Mucosa of descending colon (tissue), 3 donors: ENCODE results near the gene ELOVL1. TPM values are rescaled to one million over a fixed set of nuclear protein-coding genes. Genes with fewer than 3 reads are reported as not detected.

Experiments
- ATAC-seq: fragments of 200-7000 bp; cut with Tn5 transposase; one replicate; pipeline ENCODE4 v1.9.1; 2020; ENCODE audit warnings: mild to moderate bottlenecking, moderate library complexity
- DNase-seq, 3 donors: peaks; one replicate each; pipeline ENCODE4 v3.0.0-alpha.2; 2020
- H3K36me3 ChIP-seq: fragments of 200-600 bp; one replicate; pipeline ENCODE4 v1.8.0; 2021; ENCODE audit warnings: low read depth, mild to moderate bottlenecking
- H3K4me1 ChIP-seq: fragments of 200-600 bp; one replicate; pipeline ENCODE4 v1.8.0; 2021; ENCODE audit warnings: low read depth, mild to moderate bottlenecking
- H3K4me3 ChIP-seq: fragments of 200-600 bp; one replicate; pipeline ENCODE4 v1.8.0; 2021; ENCODE audit warnings: mild to moderate bottlenecking
- H3K9me3 ChIP-seq: fragments of 200-600 bp; one replicate; pipeline ENCODE4 v1.8.0; 2021; ENCODE audit warnings: mild to moderate bottlenecking
- intact Hi-C, 2 donors: fragments of 100-400 bp; cut with DNase I in 1 of 2; cut with micrococcal nuclease in 1 of 2; formaldehyde crosslinking; loops; one replicate each; pipeline versions ENCODE4 v1.11.0 to v1.11.1; 2022; cut with DNase I, micrococcal nuclease
- total RNA-seq, 3 donors: library from RNA; stranded (reverse); fragmentation: NEBNext Ultra II Directional in 2 of 3; extraction: Animal tissue kit (Norgen Biotek cat#: 25700) in 2 of 3; gene quantifications; one replicate each; pipeline versions ENCODE4 v1.2.1 to v1.2.4, GENCODE V29; 2021 to 2023
- TF ChIP-seq, protein P1 (sequence below): fragments of 200-600 bp; IDR thresholded peaks from one replicate; pipeline ENCODE4 v1.8.0; 2022; ENCODE audit warnings: antibody characterized with exemption, mild to moderate bottlenecking
- donor health status: DM: no; HTN: no; CAD: no; lungs with moderate emphysema.
- donor health status: DM: no; HTN: no; CAD: no.
- donor health status: DM: no; HTN: yes; CAD: no.

Gene ELOVL1
- total RNA-seq, 3 donors from 2014 or later: 80.0 to 171 (median 104) TPM

- ATAC-seq: no peak
- no peak for DNase-seq
- intact Hi-C loops: no loop called here
Measured at GRCh38 chr1:43379476-43379875, 11.7 kb upstream of the ELOVL1 start.

GRCh38 chr1:43377831-43378230 is 10.0 kb upstream of the ELOVL1 start:
- DNase-seq (no peak), ATAC-seq (no peak)
- Histone ChIP-seq H3K36me3 (no peaks in the 10 kb centered on the region), H3K9me3 (no peaks in the 10 kb centered on the region), H3K4me3 (no peak overlapping the region), H3K4me1 (no peaks in the 10 kb centered on the region)
- intact Hi-C loops: no loop called here
- TF ChIP-seq, protein P1, sequence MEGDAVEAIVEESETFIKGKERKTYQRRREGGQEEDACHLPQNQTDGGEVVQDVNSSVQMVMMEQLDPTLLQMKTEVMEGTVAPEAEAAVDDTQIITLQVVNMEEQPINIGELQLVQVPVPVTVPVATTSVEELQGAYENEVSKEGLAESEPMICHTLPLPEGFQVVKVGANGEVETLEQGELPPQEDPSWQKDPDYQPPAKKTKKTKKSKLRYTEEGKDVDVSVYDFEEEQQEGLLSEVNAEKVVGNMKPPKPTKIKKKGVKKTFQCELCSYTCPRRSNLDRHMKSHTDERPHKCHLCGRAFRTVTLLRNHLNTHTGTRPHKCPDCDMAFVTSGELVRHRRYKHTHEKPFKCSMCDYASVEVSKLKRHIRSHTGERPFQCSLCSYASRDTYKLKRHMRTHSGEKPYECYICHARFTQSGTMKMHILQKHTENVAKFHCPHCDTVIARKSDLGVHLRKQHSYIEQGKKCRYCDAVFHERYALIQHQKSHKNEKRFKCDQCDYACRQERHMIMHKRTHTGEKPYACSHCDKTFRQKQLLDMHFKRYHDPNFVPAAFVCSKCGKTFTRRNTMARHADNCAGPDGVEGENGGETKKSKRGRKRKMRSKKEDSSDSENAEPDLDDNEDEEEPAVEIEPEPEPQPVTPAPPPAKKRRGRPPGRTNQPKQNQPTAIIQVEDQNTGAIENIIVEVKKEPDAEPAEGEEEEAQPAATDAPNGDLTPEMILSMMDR: no peak

More at GRCh38 chr1:43379476-43379875, 11.7 kb upstream of the ELOVL1 start:
- no peaks in the 10 kb centered on the region for H3K9me3 ChIP-seq
- TF ChIP-seq, protein P1: no peak
- H3K4me3 ChIP-seq: no peak overlapping the region
- H3K36me3 ChIP-seq: peaks cover 6% of the 10 kb centered on the region
- H3K4me1 ChIP-seq: no peaks in the 10 kb centered on the region

- intact Hi-C loops: no loop called here
- H3K4me1 ChIP-seq: no peaks in the 10 kb centered on the region
- peak; percentile 42 for ATAC-seq
- no peak overlapping the region for H3K4me3 ChIP-seq
- TF ChIP-seq, protein P1: no peak
- no peaks in the 10 kb centered on the region for H3K9me3 ChIP-seq
- DNase-seq: no peak
- no peaks in the 10 kb centered on the region for H3K36me3 ChIP-seq
Measured at GRCh38 chr1:43376723-43377235, 9.0 kb upstream of the ELOVL1 start.

DNA sequence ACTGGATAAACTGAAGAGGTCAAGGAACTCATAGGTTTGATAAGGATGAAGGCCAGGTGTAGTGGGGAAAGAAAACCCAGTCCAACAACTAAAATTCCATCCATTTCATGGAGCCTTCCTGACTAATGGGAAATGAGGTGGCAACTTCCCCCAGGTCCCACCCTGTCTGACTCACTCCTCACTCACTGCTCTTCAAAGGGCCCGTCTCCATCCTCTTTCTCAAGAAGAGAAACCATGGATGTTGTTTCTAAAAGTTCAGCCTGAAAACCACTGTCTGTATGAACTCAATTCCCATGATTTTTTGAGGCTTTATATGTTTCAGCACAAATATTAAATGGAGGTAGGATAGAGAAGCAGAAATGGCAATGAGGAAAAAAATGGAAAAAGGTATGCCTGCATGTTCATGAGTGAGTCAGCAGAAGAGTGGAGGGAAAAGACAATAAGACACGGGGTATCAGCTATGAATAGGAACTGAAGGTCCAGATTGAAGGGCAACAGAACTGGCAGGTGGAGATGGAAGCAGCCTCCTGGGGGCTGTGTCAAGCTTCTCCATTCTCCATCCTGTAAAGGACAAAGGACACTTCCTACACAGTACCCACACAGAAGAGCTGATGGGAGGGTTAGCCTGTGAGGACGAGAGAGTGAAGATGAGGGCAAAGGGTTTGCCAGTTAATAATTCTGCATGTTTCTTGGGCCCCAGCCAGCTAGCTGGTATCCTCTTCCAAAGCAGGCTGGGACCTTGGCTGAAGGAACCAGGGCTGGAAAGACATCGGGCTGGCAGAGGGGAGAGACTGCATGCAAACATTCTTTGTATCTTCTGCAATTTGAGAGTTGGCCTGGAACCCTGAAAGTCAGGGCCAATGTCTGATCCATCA is 5.5 kb upstream of the ELOVL1 start:
- intact Hi-C loops: no loop called here
- ATAC-seq (peak; percentile 9), DNase-seq (no peak)
- Histone ChIP-seq H3K9me3 (no peaks in the 10 kb centered on the region), H3K36me3 (no peaks in the 10 kb centered on the region), H3K4me3 (no peak overlapping the region), H3K4me1 (peaks cover 10% of the 10 kb centered on the region)
- TF ChIP-seq, protein P1: no peak

DNA sequence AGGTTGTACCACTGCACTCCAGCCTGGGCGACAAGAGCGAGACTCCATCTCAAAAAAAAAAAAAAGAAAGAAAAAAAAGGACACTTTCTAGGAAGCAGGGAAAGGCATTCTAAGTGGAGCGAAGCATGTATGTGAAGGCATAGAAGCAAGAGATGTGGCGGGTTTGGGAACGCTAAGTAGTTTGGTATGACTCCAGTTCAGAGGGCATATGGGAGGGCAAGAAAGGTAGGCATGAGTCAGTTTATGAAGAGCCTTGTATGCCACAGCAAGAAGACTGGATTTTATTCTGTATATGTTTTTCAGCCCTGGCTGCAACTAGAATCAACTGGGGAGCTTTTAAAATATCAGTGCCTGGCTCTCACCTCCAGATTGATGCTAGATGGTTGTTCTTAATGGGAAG is 4.4 kb upstream of the ELOVL1 start:
- Histone ChIP-seq H3K36me3 (no peaks in the 10 kb centered on the region), H3K4me1 (peaks cover 10% of the 10 kb centered on the region), H3K4me3 (no peak overlapping the region), H3K9me3 (no peaks in the 10 kb centered on the region)
- no peak for ATAC-seq
- TF ChIP-seq, protein P1: no peak
- intact Hi-C loops: no loop called here
- DNase-seq: no peak
